ENCODE data around the gene PTOV1.

PTOV1 gene

DNA sequence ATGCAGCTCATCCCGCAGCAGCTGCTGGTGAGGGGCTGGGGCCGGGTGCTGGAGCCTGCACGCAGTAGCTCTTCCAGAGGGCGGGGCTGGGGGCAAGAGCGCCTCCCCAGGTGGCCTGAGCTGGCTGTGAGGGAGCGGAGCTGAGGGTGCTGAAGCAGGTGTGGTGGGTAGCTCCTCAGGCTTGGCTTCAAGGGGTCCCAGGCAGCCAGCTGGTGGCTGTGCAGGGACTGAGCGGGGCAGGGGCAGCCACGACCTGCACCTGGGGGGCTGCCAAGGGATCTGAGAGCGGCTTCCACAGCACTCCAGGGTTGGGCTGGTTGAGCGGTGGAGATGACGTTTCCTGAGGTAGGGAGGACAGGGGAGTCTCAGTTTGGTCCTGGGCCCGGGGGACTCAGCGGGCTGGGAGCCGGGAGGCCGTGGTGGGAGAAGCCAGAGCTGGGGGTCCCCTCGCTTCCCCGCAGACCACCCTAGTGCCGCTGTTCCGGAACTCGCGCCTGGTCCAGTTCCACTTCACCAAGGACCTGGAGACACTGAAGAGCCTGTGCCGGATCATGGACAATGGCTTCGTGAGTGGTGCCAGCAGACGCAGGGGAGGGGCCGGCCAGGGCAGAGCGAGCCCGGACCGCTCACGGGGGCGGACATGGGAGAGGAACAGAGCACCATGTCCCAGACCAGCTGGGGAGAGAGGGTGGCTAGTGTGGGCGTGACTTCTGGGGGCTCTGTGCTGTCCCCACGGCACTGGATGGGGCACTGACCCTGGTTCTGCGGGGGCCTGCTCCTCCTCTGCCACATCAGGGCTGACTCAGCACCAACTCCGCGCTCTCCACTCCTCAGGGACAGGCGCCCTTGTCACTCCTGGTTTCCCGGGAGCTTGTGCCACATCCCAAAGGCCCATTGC lies 7.4 kb downstream of the PTOV1 start:
- no peak for TF ChIP-seq TEAD4 (IDR thresholded peaks at IDR 0.05)
- TF ChIP-seq, protein P1, sequence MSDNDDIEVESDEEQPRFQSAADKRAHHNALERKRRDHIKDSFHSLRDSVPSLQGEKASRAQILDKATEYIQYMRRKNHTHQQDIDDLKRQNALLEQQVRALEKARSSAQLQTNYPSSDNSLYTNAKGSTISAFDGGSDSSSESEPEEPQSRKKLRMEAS (IDR thresholded peaks at IDR 0.05) = no peak

DNA sequence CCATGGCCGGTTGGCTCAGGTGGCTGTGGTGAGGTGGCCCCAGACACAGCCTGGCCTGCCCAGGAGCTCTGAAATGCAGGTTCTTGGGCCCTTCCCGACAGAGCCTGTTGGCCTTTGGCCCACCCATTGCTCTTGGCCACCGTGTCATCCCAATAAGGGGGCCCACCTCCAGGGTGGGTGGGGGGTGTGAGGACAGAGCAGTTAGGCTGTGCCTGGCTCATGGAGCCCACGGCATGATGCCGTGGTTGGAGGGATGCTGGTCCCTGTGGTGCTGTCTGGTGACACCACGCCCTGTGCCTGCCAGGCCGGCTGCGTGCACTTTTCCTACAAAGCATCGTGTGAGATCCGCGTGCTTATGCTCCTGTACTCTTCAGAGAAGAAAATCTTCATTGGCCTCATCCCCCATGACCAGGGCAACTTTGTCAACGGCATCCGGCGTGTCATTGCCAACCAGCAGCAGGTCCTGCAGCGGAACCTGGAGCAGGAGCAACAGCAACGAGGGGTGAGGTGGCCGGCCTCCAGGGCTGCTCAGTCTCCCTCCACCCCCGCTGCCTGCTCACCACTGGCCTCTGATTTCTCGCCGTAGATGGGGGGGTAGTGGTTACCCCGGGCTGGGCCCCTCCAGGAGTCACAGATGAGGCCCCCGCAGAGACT lies 8.8 kb downstream of the PTOV1 start:
- no peak for TF ChIP-seq RAD21 (IDR thresholded peaks at IDR 0.05; ENCODE audit: low read depth)
- TF ChIP-seq CEBPB (IDR thresholded peaks at IDR 0.05) = no peak
- TF ChIP-seq TEAD4 (IDR thresholded peaks at IDR 0.05) = no peak
- no peak for TF ChIP-seq YY1 (IDR thresholded peaks at IDR 0.05; ENCODE audit: low read depth)
- no peak for TF ChIP-seq FOXM1 (IDR thresholded peaks at IDR 0.05; ENCODE audit: borderline replicate concordance, low read depth)
- TF ChIP-seq, protein P2, sequence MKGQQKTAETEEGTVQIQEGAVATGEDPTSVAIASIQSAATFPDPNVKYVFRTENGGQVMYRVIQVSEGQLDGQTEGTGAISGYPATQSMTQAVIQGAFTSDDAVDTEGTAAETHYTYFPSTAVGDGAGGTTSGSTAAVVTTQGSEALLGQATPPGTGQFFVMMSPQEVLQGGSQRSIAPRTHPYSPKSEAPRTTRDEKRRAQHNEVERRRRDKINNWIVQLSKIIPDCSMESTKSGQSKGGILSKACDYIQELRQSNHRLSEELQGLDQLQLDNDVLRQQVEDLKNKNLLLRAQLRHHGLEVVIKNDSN (IDR thresholded peaks at IDR 0.05) = no peak
- TF ChIP-seq, protein P1 (IDR thresholded peaks at IDR 0.05) = no peak
- no peak for TF ChIP-seq EGR1 (IDR thresholded peaks at IDR 0.05)
- no peak for TF ChIP-seq ZBTB7A (IDR thresholded peaks at IDR 0.05; ENCODE audit: low read depth)
- TF ChIP-seq TAF1 (IDR thresholded peaks at IDR 0.05; ENCODE audit: low read depth) = no peak

DNA sequence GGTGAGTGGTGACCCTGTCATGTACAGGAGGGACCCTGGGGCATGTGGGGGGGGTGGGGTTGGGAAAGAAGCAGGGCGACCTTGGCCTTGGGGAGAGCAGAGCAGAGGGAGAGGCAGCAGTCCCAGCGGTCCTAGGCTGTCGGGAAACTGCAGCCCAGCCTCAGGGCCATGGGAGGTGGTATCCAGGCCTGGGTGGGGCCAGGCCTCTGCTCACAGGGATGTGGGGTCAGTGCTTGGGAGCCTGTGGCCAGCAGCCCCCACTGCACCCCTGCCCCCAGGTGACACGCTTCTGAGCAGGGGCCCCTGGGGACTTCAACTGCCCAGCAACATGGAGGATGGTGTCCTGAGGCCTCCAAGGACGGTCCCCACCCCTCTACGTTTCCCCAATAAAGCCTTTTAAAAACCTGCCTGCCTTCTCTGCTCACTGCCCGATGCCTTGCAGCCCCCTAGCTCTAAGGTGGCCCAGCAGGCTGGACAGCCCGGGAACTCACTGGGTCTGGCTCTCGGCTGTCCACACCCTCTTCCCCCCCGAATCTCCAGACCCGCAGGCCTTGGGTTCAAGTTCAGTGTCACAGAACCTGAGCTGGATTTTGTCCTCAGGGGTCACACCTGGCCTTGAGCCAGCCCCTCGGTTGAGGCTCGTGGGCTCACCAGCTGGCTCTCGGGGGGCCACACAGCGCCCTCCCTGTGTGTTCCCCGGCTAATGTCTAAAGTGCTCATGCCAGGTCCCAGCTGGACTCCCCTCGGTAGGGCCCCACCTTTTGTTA lies 9.6 kb downstream of the PTOV1 start:
- TF ChIP-seq TCF12 (IDR thresholded peaks at IDR 0.05; ENCODE audit: low read depth) (no peak), ZBTB7A (IDR thresholded peaks at IDR 0.05; ENCODE audit: low read depth) (peak; percentile 45; the same call in 1 of the 2 replicates)

DNA sequence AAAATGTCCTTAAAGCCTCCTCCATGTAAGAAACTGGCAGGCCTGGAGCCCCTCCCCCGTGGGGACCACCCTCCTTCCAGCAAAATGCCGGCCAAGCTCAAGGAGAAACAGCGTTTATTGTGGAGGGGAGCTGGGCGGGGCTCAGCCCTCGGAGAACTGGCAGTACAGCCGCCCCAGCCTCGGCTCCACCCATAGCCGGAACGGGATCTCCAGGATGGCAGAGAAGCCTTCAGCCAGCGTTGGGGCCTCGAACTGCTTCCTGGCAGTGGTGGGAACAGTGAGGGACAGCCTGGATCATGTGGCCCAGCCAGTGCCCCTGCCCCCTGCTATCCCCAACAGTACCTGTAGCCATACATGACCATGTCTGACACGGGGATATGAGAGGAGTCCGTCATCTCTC lies 10.1 kb downstream of the PTOV1 start:
- TF ChIP-seq, protein P2 (IDR thresholded peaks at IDR 0.05) = 0 out of 2 replicates have a peak, but pooled peaks have one; percentile 21
- TF ChIP-seq, protein P1 (IDR thresholded peaks at IDR 0.05) = peak; percentile 23; the same call in 1 of the 2 replicates
- TF ChIP-seq TEAD4 (IDR thresholded peaks at IDR 0.05) = no peak

DNA sequence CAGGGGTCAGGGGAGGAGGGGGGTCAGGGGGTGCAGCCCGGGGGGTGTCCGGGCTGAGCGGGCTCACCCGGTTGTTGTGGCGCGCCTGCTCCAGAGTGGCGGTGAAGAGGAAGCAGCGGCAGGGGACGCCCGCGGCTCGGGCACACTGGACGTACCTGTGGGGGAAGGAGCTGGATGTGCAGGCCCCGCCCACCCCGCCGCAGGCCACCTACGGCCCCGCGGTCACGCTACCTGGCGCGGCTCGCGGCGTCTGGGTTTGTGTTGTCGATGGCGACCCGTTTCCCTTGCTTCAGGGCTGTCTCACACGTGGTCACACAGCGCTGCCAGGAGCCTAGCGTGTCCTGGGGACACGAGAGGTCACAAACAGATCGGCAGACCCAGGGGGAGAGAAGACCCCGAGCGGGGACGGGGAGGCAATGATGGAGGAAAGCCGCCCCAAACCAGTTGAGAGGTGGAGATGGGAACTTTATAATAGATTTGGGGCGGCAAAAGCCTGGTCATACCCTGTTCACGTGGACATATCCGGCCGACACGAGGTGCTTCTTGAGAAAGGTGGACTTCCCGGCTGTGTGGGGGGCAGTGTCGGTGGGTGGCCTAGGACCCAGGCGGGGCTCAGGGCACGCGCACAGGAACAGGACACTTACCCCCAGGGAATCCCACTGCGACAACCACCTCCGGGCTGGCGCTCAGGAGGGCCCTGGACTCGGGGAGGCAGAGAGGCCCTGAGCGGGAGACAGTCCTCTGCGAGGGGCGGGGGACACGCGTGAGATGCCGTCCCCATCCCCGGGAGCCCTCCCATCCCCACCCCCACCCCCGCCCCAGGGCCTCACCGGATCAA lies 10.8 kb downstream of the PTOV1 start:
- TF ChIP-seq TEAD4 (IDR thresholded peaks at IDR 0.05) (no peak), EP300 (IDR thresholded peaks at IDR 0.05; ENCODE audit: borderline replicate concordance) (no peak), RAD21 (IDR thresholded peaks at IDR 0.05; ENCODE audit: low read depth) (no peak), FOXM1 (IDR thresholded peaks at IDR 0.05; ENCODE audit: borderline replicate concordance, low read depth) (no peak), NFIC (IDR thresholded peaks at IDR 0.05) (no peak), CREB1 (IDR thresholded peaks at IDR 0.05; ENCODE audit: low read depth) (no peak), CEBPB (IDR thresholded peaks at IDR 0.05) (no peak), YY1 (IDR thresholded peaks at IDR 0.05; ENCODE audit: low read depth) (no peak), TAF1 (IDR thresholded peaks at IDR 0.05; ENCODE audit: low read depth) (no peak), ZBTB7A (IDR thresholded peaks at IDR 0.05; ENCODE audit: low read depth) (no peak), EGR1 (IDR thresholded peaks at IDR 0.05) (no peak), TCF12 (IDR thresholded peaks at IDR 0.05; ENCODE audit: low read depth) (no peak)
- TF ChIP-seq, protein P3, sequence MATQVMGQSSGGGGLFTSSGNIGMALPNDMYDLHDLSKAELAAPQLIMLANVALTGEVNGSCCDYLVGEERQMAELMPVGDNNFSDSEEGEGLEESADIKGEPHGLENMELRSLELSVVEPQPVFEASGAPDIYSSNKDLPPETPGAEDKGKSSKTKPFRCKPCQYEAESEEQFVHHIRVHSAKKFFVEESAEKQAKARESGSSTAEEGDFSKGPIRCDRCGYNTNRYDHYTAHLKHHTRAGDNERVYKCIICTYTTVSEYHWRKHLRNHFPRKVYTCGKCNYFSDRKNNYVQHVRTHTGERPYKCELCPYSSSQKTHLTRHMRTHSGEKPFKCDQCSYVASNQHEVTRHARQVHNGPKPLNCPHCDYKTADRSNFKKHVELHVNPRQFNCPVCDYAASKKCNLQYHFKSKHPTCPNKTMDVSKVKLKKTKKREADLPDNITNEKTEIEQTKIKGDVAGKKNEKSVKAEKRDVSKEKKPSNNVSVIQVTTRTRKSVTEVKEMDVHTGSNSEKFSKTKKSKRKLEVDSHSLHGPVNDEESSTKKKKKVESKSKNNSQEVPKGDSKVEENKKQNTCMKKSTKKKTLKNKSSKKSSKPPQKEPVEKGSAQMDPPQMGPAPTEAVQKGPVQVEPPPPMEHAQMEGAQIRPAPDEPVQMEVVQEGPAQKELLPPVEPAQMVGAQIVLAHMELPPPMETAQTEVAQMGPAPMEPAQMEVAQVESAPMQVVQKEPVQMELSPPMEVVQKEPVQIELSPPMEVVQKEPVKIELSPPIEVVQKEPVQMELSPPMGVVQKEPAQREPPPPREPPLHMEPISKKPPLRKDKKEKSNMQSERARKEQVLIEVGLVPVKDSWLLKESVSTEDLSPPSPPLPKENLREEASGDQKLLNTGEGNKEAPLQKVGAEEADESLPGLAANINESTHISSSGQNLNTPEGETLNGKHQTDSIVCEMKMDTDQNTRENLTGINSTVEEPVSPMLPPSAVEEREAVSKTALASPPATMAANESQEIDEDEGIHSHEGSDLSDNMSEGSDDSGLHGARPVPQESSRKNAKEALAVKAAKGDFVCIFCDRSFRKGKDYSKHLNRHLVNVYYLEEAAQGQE (IDR thresholded peaks at IDR 0.05; ENCODE audit: low read depth) = no peak
- TF ChIP-seq, protein P2 (IDR thresholded peaks at IDR 0.05) = no peak
- TF ChIP-seq, protein P1 (IDR thresholded peaks at IDR 0.05) = no peak; the same call in 1 of the 2 replicates
